Spinal cord (tissue), 10 donors: ENCODE measurements around the gene PDLIM1. TPM values are rescaled to one million over a fixed set of nuclear protein-coding genes. Genes with fewer than 3 reads are reported as not detected.
"Not testable (repeated sequence)": the region's sequence is repeated elsewhere in the genome, so short reads cannot be mapped to it uniquely, and the experiment has no call there.

Source experiments
- DNase-seq, 6 donors: peaks; one replicate each; pipeline versions ENCODE4 v3.0.0 to v3.0.0-alpha.2; 2013 to 2015; ENCODE audit warnings: low spot score in 6 of 6, low read depth in 4 of 6
- H3K27ac ChIP-seq: one replicate; pipeline ENCODE4 v1.5.1; 2013; ENCODE audit warnings: low read depth, low read length, control low read depth
- H3K27me3 ChIP-seq: one replicate; pipeline ENCODE4 v1.6.1; 2013; ENCODE audit warnings: low read length; ENCODE audit not compliant: control insufficient read depth, insufficient read depth
- H3K36me3 ChIP-seq: one replicate; pipeline ENCODE4 v1.6.1; 2013; ENCODE audit warnings: low read length; ENCODE audit not compliant: control insufficient read depth, insufficient read depth
- H3K4me1 ChIP-seq: one replicate; pipeline ENCODE4 v1.6.1; 2013; ENCODE audit warnings: low read length; ENCODE audit not compliant: control insufficient read depth, insufficient read depth
- H3K4me3 ChIP-seq: one replicate; pipeline ENCODE4 v1.5.1; 2013; ENCODE audit warnings: low read depth, low read length, control low read depth
- H3K9me3 ChIP-seq: one replicate; pipeline ENCODE4 v1.6.1; 2013; ENCODE audit warnings: low read length; ENCODE audit not compliant: control insufficient read depth, insufficient read depth
- WGBS: methylation state at CpG from one replicate; pipeline ENCODE4 v1.1.5; 2013; ENCODE audit warnings: missing lambda C conversion rate; ENCODE audit not compliant: insufficient coverage; 5-methylcytosine and 5-hydroxymethylcytosine counted together
- polyA plus RNA-seq, 2 donors: library from polyadenylated mRNA; unstranded; fragments of 120-200 nt; gene quantifications; one replicate each; pipeline ENCODE4 v1.2.1, GENCODE V29; 2013; ENCODE audit not compliant: insufficient read length in 2 of 2
- total RNA-seq, 2 donors: library from RNA; depleted of rRNA in 1 of 2; stranded (reverse); fragments of 120-200 nt in 1 of 2; fragments of >200 nt in 1 of 2; gene quantifications; one replicate each; pipeline versions ENCODE4 v1.2.3 to v1.2.4, GENCODE V29; 2013 to 2014
- donor health status: healthy.

The PDLIM1 gene
- total and polyA plus RNA-seq, 4 donors: 8.5 to 33.0 (median 20.4) TPM

GRCh38 chr10:95228934-95229723 lies 61.7 kb downstream of the PDLIM1 start:
- H3K9me3 ChIP-seq, H3K27me3 ChIP-seq, H3K4me1 ChIP-seq, H3K27ac ChIP-seq, H3K4me3 ChIP-seq, H3K36me3 ChIP-seq, DNase-seq: not testable (repeated sequence)
- WGBS: 69% methylated on average over 7 of the region's 14 CpGs

GRCh38 chr10:95225136-95225535 lies 65.7 kb downstream of the PDLIM1 start:
- H3K4me1 ChIP-seq: no peaks in the 10 kb centered on the region
- DNase-seq: no peak
- H3K4me3 ChIP-seq: no peak overlapping the region
- H3K9me3 ChIP-seq: no peaks in the 10 kb centered on the region
- no peaks in the 10 kb centered on the region for H3K36me3 ChIP-seq
- no peak overlapping the region for H3K27ac ChIP-seq
- no CpG with 5 or more reads among the region's 2 CpGs for WGBS
- no peaks in the 10 kb centered on the region for H3K27me3 ChIP-seq

- no peak for DNase-seq
- Histone ChIP-seq H3K4me1 (no peaks in the 10 kb centered on the region), H3K9me3 (no peaks in the 10 kb centered on the region), H3K27me3 (no peaks in the 10 kb centered on the region), H3K27ac (no peak overlapping the region), H3K36me3 (no peaks in the 10 kb centered on the region), H3K4me3 (no peak overlapping the region)
- 76% methylated on average over 4 of the region's 5 CpGs for WGBS
Observed at GRCh38 chr10:95221124-95221523, 69.7 kb downstream of the PDLIM1 start.

GRCh38 chr10:95220539-95220938 lies 70.3 kb downstream of the PDLIM1 start:
- Histone ChIP-seq H3K4me1 (no peaks in the 10 kb centered on the region), H3K27ac (no peak overlapping the region), H3K36me3 (no peaks in the 10 kb centered on the region), H3K9me3 (no peaks in the 10 kb centered on the region), H3K27me3 (no peaks in the 10 kb centered on the region), H3K4me3 (no peak overlapping the region)
- WGBS: no CpG with 5 or more reads among the region's 3 CpGs
- DNase-seq: no peak

- WGBS: no CpG with 5 or more reads among the region's 1 CpG
- Histone ChIP-seq H3K4me3 (no peak overlapping the region), H3K27me3 (no peaks in the 10 kb centered on the region), H3K9me3 (no peaks in the 10 kb centered on the region), H3K4me1 (no peaks in the 10 kb centered on the region), H3K36me3 (no peaks in the 10 kb centered on the region), H3K27ac (no peak overlapping the region)
- DNase-seq: no peak
Observed at GRCh38 chr10:95217476-95217875, 73.3 kb downstream of the PDLIM1 start.

- no peaks in the 10 kb centered on the region for H3K4me1 ChIP-seq
- no peak for DNase-seq
- H3K27me3 ChIP-seq: no peaks in the 10 kb centered on the region
- H3K36me3 ChIP-seq: no peaks in the 10 kb centered on the region
- no peaks in the 10 kb centered on the region for H3K9me3 ChIP-seq
- no CpG with 5 or more reads among the region's 3 CpGs for WGBS
- H3K4me3 ChIP-seq: no peak overlapping the region
- no peak overlapping the region for H3K27ac ChIP-seq
Observed at GRCh38 chr10:95214793-95215192, 76.0 kb downstream of the PDLIM1 start.

GRCh38 chr10:95214369-95214768 lies 76.4 kb downstream of the PDLIM1 start:
- no peaks in the 10 kb centered on the region for H3K27me3 ChIP-seq
- no peaks in the 10 kb centered on the region for H3K4me1 ChIP-seq
- H3K9me3 ChIP-seq: no peaks in the 10 kb centered on the region
- no CpG with 5 or more reads among the region's 2 CpGs for WGBS
- H3K4me3 ChIP-seq: no peak overlapping the region
- peak in 2 of 6 donors; percentile 23 to 69 for DNase-seq
- H3K36me3 ChIP-seq: no peaks in the 10 kb centered on the region
- H3K27ac ChIP-seq: no peak overlapping the region

- H3K9me3 ChIP-seq: no peaks in the 10 kb centered on the region
- no peaks in the 10 kb centered on the region for H3K27me3 ChIP-seq
- 78% methylated on average over 1 of the region's 3 CpGs for WGBS
- no peak for DNase-seq
- H3K4me1 ChIP-seq: no peaks in the 10 kb centered on the region
- H3K36me3 ChIP-seq: no peaks in the 10 kb centered on the region
- no peak overlapping the region for H3K4me3 ChIP-seq
- H3K27ac ChIP-seq: no peak overlapping the region
Observed at GRCh38 chr10:95211606-95212279, 79.1 kb downstream of the PDLIM1 start.

- H3K27me3 ChIP-seq: no peaks in the 10 kb centered on the region
- no peak for DNase-seq
- 80% methylated on average over 1 of the region's 6 CpGs for WGBS
- H3K27ac ChIP-seq: no peak overlapping the region
- H3K36me3 ChIP-seq: no peaks in the 10 kb centered on the region
- no peaks in the 10 kb centered on the region for H3K9me3 ChIP-seq
- no peak overlapping the region for H3K4me3 ChIP-seq
- no peaks in the 10 kb centered on the region for H3K4me1 ChIP-seq
Observed at GRCh38 chr10:95209509-95210127, 81.2 kb downstream of the PDLIM1 start.
